K562 (cell line): ENCODE results near the gene ATP9A. TPM values are rescaled to one million over a fixed set of nuclear protein-coding genes. Genes with fewer than 3 reads are reported as not detected.

ENCODE experiments used
- BCLAF1 ChIP-seq, 2 experiments: fragments of 450-650 bp in 1 of 2; IDR thresholded peaks; 2 replicates each; pipeline ENCODE4 v1.6.1; 2011 to 2017; ENCODE audit warnings: low read depth in 2 of 2, antibody characterized with exemption in 1 of 2, borderline replicate concordance in 1 of 2, low read length in 1 of 2, mild to moderate bottlenecking in 1 of 2, mixed read lengths in 1 of 2; ENCODE audit not compliant: control insufficient read depth in 1 of 2
- HBP1 ChIP-seq: fragments of 450-650 bp; formaldehyde crosslinking; IDR thresholded peaks from 2 replicates; pipeline ENCODE4 v1.4.0; 2022; ENCODE audit warnings: missing genetic modification characterization
- MYBL2 ChIP-seq, 2 experiments: fragments of 450-650 bp in 1 of 2; sonication (generic) in 1 of 2; formaldehyde crosslinking in 1 of 2; IDR thresholded peaks; 2 replicates each; pipeline versions ENCODE4 v1.6.1 to v1.8.1; 2017 to 2022; ENCODE audit warnings: borderline replicate concordance in 1 of 2, inconsistent platforms in 1 of 2, low read depth in 1 of 2, mild to moderate bottlenecking in 1 of 2, missing genetic modification reagents in 1 of 2, moderate library complexity in 1 of 2
- RBFOX2 ChIP-seq: fragments of 200-400 bp; formaldehyde crosslinking; IDR thresholded peaks from 2 replicates; pipeline ENCODE4 v1.6.1; 2017; ENCODE audit warnings: low read depth, mild to moderate bottlenecking, low read length, moderate library complexity
- SMAD2 ChIP-seq: fragments of 150-350 bp; IDR thresholded peaks from 2 replicates; pipeline ENCODE4 v1.6.1; 2014; ENCODE audit warnings: low read depth, mild to moderate bottlenecking, low read length
- SMARCA5 ChIP-seq: fragments of 450-650 bp; IDR thresholded peaks from 2 replicates; pipeline ENCODE4 v1.6.1; 2016
- ZNF354B ChIP-seq: fragments of 250-450 bp; sonication (Bioruptor Pico); IDR thresholded peaks from 2 replicates; pipeline ENCODE4 v1.4.0; 2020
- ZNF609 ChIP-seq: sonication (generic); formaldehyde crosslinking; IDR thresholded peaks from 2 replicates; pipeline ENCODE4 v1.8.1; 2023; ENCODE audit warnings: missing genetic modification reagents, mild to moderate bottlenecking, borderline replicate concordance
- ZNF830 ChIP-seq: fragments of 250-450 bp; sonication (Bioruptor Pico); IDR thresholded peaks from 2 replicates; pipeline ENCODE4 v1.5.0; 2021; ENCODE audit warnings: mild to moderate bottlenecking
- polyA plus RNA-seq, 8 experiments: library from polyadenylated mRNA; depleted of rRNA in 4 of 8; stranded (reverse) in 5 of 8; unstranded in 3 of 8; fragments of >200 nt; fragmentation: Nextera tagmentation in 2 of 8; fragmentation: Illumina TruSeq in 1 of 8; extraction: Ambion mirVana in 2 of 8; extraction: Trizol in 1 of 8; gene quantifications; 2 replicates each; pipeline versions ENCODE4 v1.2.1 to v1.2.3, GENCODE V29; 2011 to 2014; ENCODE audit warnings: inconsistent platforms in 1 of 8, missing spikeins in 1 of 8
- total RNA-seq, 7 experiments: library from RNA; depleted of rRNA in 6 of 7; stranded (reverse); fragments of >200 nt in 6 of 7; fragmentation: Illumina TruSeq in 2 of 7; extraction: Trizol in 2 of 7; gene quantifications; 2 replicates each; pipeline versions ENCODE4 v1.2.1 to v1.2.3, GENCODE V29; 2011 to 2021; ENCODE audit warnings: low replicate concordance in 1 of 7
- TF ChIP-seq, protein P1 (sequence below): fragments of 450-650 bp; formaldehyde crosslinking; IDR thresholded peaks from 2 replicates; pipeline ENCODE4 v1.4.0; 2020; ENCODE audit warnings: mild to moderate bottlenecking, moderate library complexity
- TF ChIP-seq, protein P2 (sequence below): sonication (generic); formaldehyde crosslinking; IDR thresholded peaks from 2 replicates; pipeline ENCODE4 v1.5.0; 2020; ENCODE audit warnings: missing genetic modification reagents

The ATP9A gene
- total and polyA plus RNA-seq, 9 of the 15 experiments (the other 6 are each of a cell fraction or from before 2014, with no cell fraction given): 0.18 to 0.62 (median 0.29) TPM

DNA sequence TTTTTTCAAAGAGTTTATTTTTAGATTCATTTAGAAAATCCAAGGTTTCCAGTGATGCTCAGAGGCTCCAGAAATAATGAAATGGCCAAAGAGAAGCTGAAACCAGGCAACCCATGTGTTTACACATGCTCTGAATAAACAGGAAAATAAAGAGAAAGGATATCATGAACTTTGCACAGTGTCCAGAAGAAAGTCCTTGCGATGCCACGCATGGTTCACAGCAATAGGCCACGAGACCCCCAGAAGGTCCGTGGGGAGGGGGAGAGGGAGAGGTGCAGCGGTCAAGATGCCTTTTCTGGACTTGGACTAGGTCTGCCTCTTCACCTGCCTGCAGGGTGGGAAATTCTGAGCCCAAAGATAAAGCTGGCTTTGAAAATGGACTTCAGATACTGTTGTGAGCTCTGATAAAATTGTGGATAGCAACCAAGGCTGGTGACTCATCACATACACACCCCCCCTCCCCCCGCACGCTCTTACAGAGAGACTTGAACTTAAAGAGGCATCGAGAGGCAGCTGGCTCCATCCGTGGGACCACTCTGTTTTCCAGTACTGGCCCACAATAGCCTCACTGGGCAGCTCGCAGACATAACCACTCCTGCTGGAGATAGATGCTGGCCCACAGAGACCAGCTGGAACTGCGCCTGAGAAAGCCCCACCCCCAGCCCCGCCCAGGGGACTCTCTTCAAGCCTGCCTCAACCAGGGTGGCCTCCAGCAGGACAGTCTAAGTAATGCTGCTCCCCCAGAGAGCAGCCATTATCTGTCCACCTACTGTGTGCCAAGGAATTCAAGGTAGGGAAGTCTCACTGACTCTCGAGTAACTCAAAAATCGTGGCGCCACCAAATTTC, 204.5 kb downstream of the ATP9A start (continued):
- TF ChIP-seq, protein P1, sequence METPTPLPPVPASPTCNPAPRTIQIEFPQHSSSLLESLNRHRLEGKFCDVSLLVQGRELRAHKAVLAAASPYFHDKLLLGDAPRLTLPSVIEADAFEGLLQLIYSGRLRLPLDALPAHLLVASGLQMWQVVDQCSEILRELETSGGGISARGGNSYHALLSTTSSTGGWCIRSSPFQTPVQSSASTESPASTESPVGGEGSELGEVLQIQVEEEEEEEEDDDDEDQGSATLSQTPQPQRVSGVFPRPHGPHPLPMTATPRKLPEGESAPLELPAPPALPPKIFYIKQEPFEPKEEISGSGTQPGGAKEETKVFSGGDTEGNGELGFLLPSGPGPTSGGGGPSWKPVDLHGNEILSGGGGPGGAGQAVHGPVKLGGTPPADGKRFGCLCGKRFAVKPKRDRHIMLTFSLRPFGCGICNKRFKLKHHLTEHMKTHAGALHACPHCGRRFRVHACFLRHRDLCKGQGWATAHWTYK (CRISPR knock-in tag): no peak
- TF ChIP-seq MYBL2 (IDR thresholded peaks at IDR 0.05; ENCODE audit: low read depth): no peak
- TF ChIP-seq MYBL2 (CRISPR knock-in tag; IDR thresholded peaks at IDR 0.05; ENCODE audit: borderline replicate concordance): no peak
- no peak for TF ChIP-seq BCLAF1 (IDR thresholded peaks at IDR 0.05; ENCODE audit: borderline replicate concordance in 1 of 2, control insufficient read depth in 1 of 2, low read depth in 2 of 2, low read length in 1 of 2)
- no peak for TF ChIP-seq ZNF830 (CRISPR knock-in tag)
- no peak for TF ChIP-seq ZNF354B (CRISPR knock-in tag)
- TF ChIP-seq, protein P2, sequence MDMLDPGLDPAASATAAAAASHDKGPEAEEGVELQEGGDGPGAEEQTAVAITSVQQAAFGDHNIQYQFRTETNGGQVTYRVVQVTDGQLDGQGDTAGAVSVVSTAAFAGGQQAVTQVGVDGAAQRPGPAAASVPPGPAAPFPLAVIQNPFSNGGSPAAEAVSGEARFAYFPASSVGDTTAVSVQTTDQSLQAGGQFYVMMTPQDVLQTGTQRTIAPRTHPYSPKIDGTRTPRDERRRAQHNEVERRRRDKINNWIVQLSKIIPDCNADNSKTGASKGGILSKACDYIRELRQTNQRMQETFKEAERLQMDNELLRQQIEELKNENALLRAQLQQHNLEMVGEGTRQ (CRISPR knock-in tag): no peak
- no peak for TF ChIP-seq RBFOX2
- no peak for TF ChIP-seq ZNF609 (CRISPR knock-in tag)
- no peak for TF ChIP-seq SMARCA5
- no peak for TF ChIP-seq HBP1 (CRISPR knock-in tag)
- no peak for TF ChIP-seq SMAD2
